Hematopoietic multipotent progenitor cell treated with erythropoietin and hydrocortisone succinate and interleukin-3 and kit ligand, for 4 days (in vitro differentiated cells): ENCODE data around the gene TMEM132A.

Experiments used
- DNase-seq: peaks from one replicate; pipeline ENCODE4 v3.0.0-alpha.2; 2015

The TMEM132A gene

GRCh38 chr11:60924110-60924905 is at the start of gene TMEM132A:
Gene TMEM132A, plus strand, starts transcription at chr11:60924460. Its CDS starts 174 bp downstream, at chr11:60924634.
- DNase-seq = peak; percentile 33

- DNase-seq = no peak
Measured at GRCh38 chr11:60875366-60876167, 48.7 kb upstream of the TMEM132A start.

GRCh38 chr11:60876168-60876485 is 48.1 kb upstream of the TMEM132A start:
- DNase-seq = no peak

GRCh38 chr11:60878245-60879101 is 45.8 kb upstream of the TMEM132A start:
- DNase-seq = no peak

GRCh38 chr11:60879104-60879503 is 45.2 kb upstream of the TMEM132A start:
- no peak for DNase-seq

- no peak for DNase-seq
Measured at GRCh38 chr11:60879971-60880588, 44.2 kb upstream of the TMEM132A start.

- no peak for DNase-seq
Measured at GRCh38 chr11:60880643-60881282, 43.5 kb upstream of the TMEM132A start.

GRCh38 chr11:60887556-60887955 is 36.7 kb upstream of the TMEM132A start:
- DNase-seq = peak; percentile 90

- DNase-seq = peak; percentile 29
Measured at GRCh38 chr11:60889869-60890311, 34.4 kb upstream of the TMEM132A start.

GRCh38 chr11:60890696-60891095 is 33.6 kb upstream of the TMEM132A start:
- peak; percentile 78 for DNase-seq

GRCh38 chr11:60891103-60891741 is 33.0 kb upstream of the TMEM132A start:
- DNase-seq = peak; percentile 96

GRCh38 chr11:60895687-60896086 is 28.6 kb upstream of the TMEM132A start:
- no peak for DNase-seq

- no peak for DNase-seq
Measured at GRCh38 chr11:60897496-60897895, 26.8 kb upstream of the TMEM132A start.

- peak; percentile 90 for DNase-seq
Measured at GRCh38 chr11:60899046-60899936, 25.0 kb upstream of the TMEM132A start.

GRCh38 chr11:60899977-60900376 is 24.3 kb upstream of the TMEM132A start:
- no peak for DNase-seq

- DNase-seq = no peak
Measured at GRCh38 chr11:60900673-60901404, 23.4 kb upstream of the TMEM132A start.

GRCh38 chr11:60902625-60903024 is 21.6 kb upstream of the TMEM132A start:
- no peak for DNase-seq

GRCh38 chr11:60905047-60905446 is 19.2 kb upstream of the TMEM132A start:
- DNase-seq = no peak

GRCh38 chr11:60905551-60906113 is 18.6 kb upstream of the TMEM132A start:
- peak; percentile 48 for DNase-seq
